Natural killer cell (primary cell): Measurements from ENCODE around the gene CH25H. TPM values are rescaled to one million over a fixed set of nuclear protein-coding genes. Genes with fewer than 3 reads are reported as not detected.

ENCODE experiments used
- ATAC-seq, 3 donors: fragments of 150-1000 bp in 2 of 3; fragments of 200-7000 bp in 1 of 3; cut with Tn5 transposase; 1 replicate in 1 of 3; 2 replicates in 2 of 3; pipeline ENCODE4 v1.10.0; 2021; ENCODE audit warnings: mild to moderate bottlenecking in 2 of 3, moderate library complexity in 2 of 3
- DNase-seq, 2 donors: peaks; one replicate each; pipeline versions ENCODE4 v3.0.0 to v3.0.0-alpha.2; 2013 to 2021; ENCODE audit warnings: mixed read lengths in 1 of 2
- H3K27ac ChIP-seq: one replicate; pipeline ENCODE4 v1.5.1; 2013; ENCODE audit warnings: mild to moderate bottlenecking, low read length
- H3K27me3 ChIP-seq: one replicate; pipeline ENCODE4 v1.6.1; 2013; ENCODE audit warnings: low read length; ENCODE audit not compliant: control insufficient read depth, insufficient read depth
- H3K36me3 ChIP-seq: one replicate; pipeline ENCODE4 v1.6.1; 2013; ENCODE audit warnings: low read length; ENCODE audit not compliant: control insufficient read depth, insufficient read depth
- H3K4me1 ChIP-seq: one replicate; pipeline ENCODE4 v1.6.1; 2013; ENCODE audit warnings: low read length; ENCODE audit not compliant: control insufficient read depth, insufficient read depth
- H3K4me3 ChIP-seq: one replicate; pipeline ENCODE4 v1.5.1; 2013; ENCODE audit warnings: low read length
- H3K9me3 ChIP-seq: one replicate; pipeline ENCODE4 v1.6.1; 2013; ENCODE audit warnings: low read length; ENCODE audit not compliant: control insufficient read depth, insufficient read depth
- H3K27ac Mint-ChIP-seq, 2 donors: one replicate each; pipeline ENCODE4 v1.8.0; 2022; ENCODE audit warnings: mild to moderate bottlenecking in 2 of 2, mixed read lengths in 2 of 2, moderate library complexity in 1 of 2
- H3K27me3 Mint-ChIP-seq, 2 donors: one replicate each; pipeline ENCODE4 v1.8.0; 2022; ENCODE audit warnings: low read depth in 2 of 2, mixed read lengths in 2 of 2
- H3K36me3 Mint-ChIP-seq: one replicate; pipeline ENCODE4 v1.8.0; 2022; ENCODE audit warnings: mixed read lengths
- H3K4me1 Mint-ChIP-seq, 2 donors: one replicate each; pipeline ENCODE4 v1.8.0; 2022; ENCODE audit warnings: mixed read lengths in 2 of 2
- H3K4me3 Mint-ChIP-seq: one replicate; pipeline ENCODE4 v1.8.0; 2022; ENCODE audit warnings: mild to moderate bottlenecking, moderate library complexity, mixed read lengths
- H3K9me3 Mint-ChIP-seq, 2 donors: one replicate each; pipeline ENCODE4 v1.8.0; 2022; ENCODE audit warnings: mixed read lengths in 2 of 2
- CTCF ChIP-seq: fragments of 200-600 bp; IDR thresholded peaks from one replicate; pipeline ENCODE4 v1.8.0; 2022; ENCODE audit warnings: antibody characterized with exemption
- WGBS: methylation state at CpG from one replicate; pipeline ENCODE4 v1.1.7; 2013; ENCODE audit warnings: missing lambda C conversion rate; ENCODE audit not compliant: insufficient coverage; 5-methylcytosine and 5-hydroxymethylcytosine counted together
- intact Hi-C: fragments of 100-400 bp; cut with micrococcal nuclease; formaldehyde crosslinking; loops from one replicate; pipeline ENCODE4 v1.14.2; 2022
- total RNA-seq, 4 donors: library from RNA; stranded (reverse); fragments of 120-200 nt in 1 of 4; gene quantifications; one replicate each; pipeline versions ENCODE4 v1.2.3 to v1.2.4, GENCODE V29; 2013 to 2022

Gene CH25H
- total RNA-seq, 3 donors from 2014 or later (not counting 1 experiment from before 2014, with no cell fraction given), result 0.20 TPM; not detected in 2

- Histone ChIP-seq H3K27ac (no peak overlapping the region), H3K4me3 (no peak overlapping the region), H3K36me3 (no peaks in the 10 kb centered on the region), H3K9me3 (no peaks in the 10 kb centered on the region), H3K4me1 (no peaks in the 10 kb centered on the region), H3K27me3 (no peaks in the 10 kb centered on the region)
- no peaks in the 10 kb centered on the region for H3K9me3 Mint-ChIP-seq
- TF ChIP-seq CTCF, result no peak
- no peak overlapping the region for H3K27ac Mint-ChIP-seq
- H3K4me3 Mint-ChIP-seq, result no peak overlapping the region
- intact Hi-C loops, result no loop called here
- WGBS, result 83% methylated on average over 1 of the region's 2 CpGs
- no peaks in the 10 kb centered on the region for H3K4me1 Mint-ChIP-seq
- H3K36me3 Mint-ChIP-seq, result no peaks in the 10 kb centered on the region
- ATAC-seq (no peak), DNase-seq (no peak)
- peaks cover 14 to 53% of the 10 kb centered on the region in 2 donors for H3K27me3 Mint-ChIP-seq
Observed at GRCh38 chr10:89189211-89189734, 17.8 kb downstream of the CH25H start.

- Histone ChIP-seq H3K27ac (no peak overlapping the region), H3K4me1 (no peaks in the 10 kb centered on the region), H3K27me3 (no peaks in the 10 kb centered on the region), H3K9me3 (no peaks in the 10 kb centered on the region), H3K36me3 (no peaks in the 10 kb centered on the region), H3K4me3 (no peak overlapping the region)
- no peaks in the 10 kb centered on the region for H3K4me1 Mint-ChIP-seq
- no peaks in the 10 kb centered on the region for H3K9me3 Mint-ChIP-seq
- intact Hi-C loops, result no loop called here
- no peak overlapping the region for H3K4me3 Mint-ChIP-seq
- DNase-seq (no peak), ATAC-seq (no peak)
- H3K27me3 Mint-ChIP-seq, result peaks cover 7 to 33% of the 10 kb centered on the region in 2 donors
- no peak for TF ChIP-seq CTCF
- no peaks in the 10 kb centered on the region for H3K36me3 Mint-ChIP-seq
- H3K27ac Mint-ChIP-seq, result no peak overlapping the region
Observed at GRCh38 chr10:89185658-89186057, 21.5 kb downstream of the CH25H start.

- intact Hi-C loops, result no loop called here
- Histone ChIP-seq H3K27me3 (no peaks in the 10 kb centered on the region), H3K36me3 (no peaks in the 10 kb centered on the region), H3K9me3 (no peaks in the 10 kb centered on the region), H3K4me3 (no peak overlapping the region), H3K4me1 (no peaks in the 10 kb centered on the region), H3K27ac (no peak overlapping the region)
- ATAC-seq (no peak), DNase-seq (no peak)
- Mint-ChIP-seq H3K4me1 (no peaks in the 10 kb centered on the region), H3K36me3 (no peaks in the 10 kb centered on the region), H3K27ac (no peak overlapping the region), H3K4me3 (no peak overlapping the region), H3K9me3 (no peaks in the 10 kb centered on the region), H3K27me3 (peaks cover 6 to 25% of the 10 kb centered on the region in 2 donors)
- no peak for TF ChIP-seq CTCF
- WGBS, result 71% methylated on average over 3 of the region's 3 CpGs
Observed at GRCh38 chr10:89184638-89185037, 22.5 kb downstream of the CH25H start.

GRCh38 chr10:89183571-89183970, 23.5 kb downstream of the CH25H start:
- intact Hi-C loops, result no loop called here
- Histone ChIP-seq H3K36me3 (no peaks in the 10 kb centered on the region), H3K27me3 (no peaks in the 10 kb centered on the region), H3K4me3 (no peak overlapping the region), H3K9me3 (no peaks in the 10 kb centered on the region), H3K27ac (no peak overlapping the region), H3K4me1 (no peaks in the 10 kb centered on the region)
- H3K9me3 Mint-ChIP-seq, result no peaks in the 10 kb centered on the region
- H3K36me3 Mint-ChIP-seq, result no peaks in the 10 kb centered on the region
- no peak for TF ChIP-seq CTCF
- DNase-seq (no peak), ATAC-seq (no peak)
- no peak overlapping the region for H3K4me3 Mint-ChIP-seq
- peaks cover 6 to 19% of the 10 kb centered on the region in 2 donors for H3K27me3 Mint-ChIP-seq
- H3K27ac Mint-ChIP-seq, result no peak overlapping the region
- H3K4me1 Mint-ChIP-seq, result no peaks in the 10 kb centered on the region
